Gastrocnemius medialis (tissue), 4 donors: ENCODE measurements around the gene SLC25A48.

Experiments used
- POLR2A ChIP-seq, 2 donors: fragments of 450-650 bp; IDR thresholded peaks; one replicate each; pipeline ENCODE4 v1.6.1; 2017; ENCODE audit warnings: antibody characterized with exemption in 2 of 2, mild to moderate bottlenecking in 2 of 2, moderate library complexity in 2 of 2
- TF ChIP-seq, protein P1 (sequence below), 5 experiments: fragments of 450-650 bp in 3 of 5; fragments of 200-600 bp in 2 of 5; sonication (generic) in 2 of 5; IDR thresholded peaks in 4 of 5; conservative IDR thresholded peaks in 1 of 5; 1 replicate in 4 of 5; 2 replicates in 1 of 5; pipeline ENCODE4 v1.5.1; 2016 to 2019; ENCODE audit warnings: antibody characterized with exemption in 5 of 5, mild to moderate bottlenecking in 3 of 5, moderate library complexity in 3 of 5

GRCh38 chr5:135835766-135836165, 1.3 kb downstream of the SLC25A48 start:
- no peak for TF ChIP-seq POLR2A (IDR thresholded peaks at IDR 0.05)
- TF ChIP-seq, protein P1, sequence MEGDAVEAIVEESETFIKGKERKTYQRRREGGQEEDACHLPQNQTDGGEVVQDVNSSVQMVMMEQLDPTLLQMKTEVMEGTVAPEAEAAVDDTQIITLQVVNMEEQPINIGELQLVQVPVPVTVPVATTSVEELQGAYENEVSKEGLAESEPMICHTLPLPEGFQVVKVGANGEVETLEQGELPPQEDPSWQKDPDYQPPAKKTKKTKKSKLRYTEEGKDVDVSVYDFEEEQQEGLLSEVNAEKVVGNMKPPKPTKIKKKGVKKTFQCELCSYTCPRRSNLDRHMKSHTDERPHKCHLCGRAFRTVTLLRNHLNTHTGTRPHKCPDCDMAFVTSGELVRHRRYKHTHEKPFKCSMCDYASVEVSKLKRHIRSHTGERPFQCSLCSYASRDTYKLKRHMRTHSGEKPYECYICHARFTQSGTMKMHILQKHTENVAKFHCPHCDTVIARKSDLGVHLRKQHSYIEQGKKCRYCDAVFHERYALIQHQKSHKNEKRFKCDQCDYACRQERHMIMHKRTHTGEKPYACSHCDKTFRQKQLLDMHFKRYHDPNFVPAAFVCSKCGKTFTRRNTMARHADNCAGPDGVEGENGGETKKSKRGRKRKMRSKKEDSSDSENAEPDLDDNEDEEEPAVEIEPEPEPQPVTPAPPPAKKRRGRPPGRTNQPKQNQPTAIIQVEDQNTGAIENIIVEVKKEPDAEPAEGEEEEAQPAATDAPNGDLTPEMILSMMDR (IDR thresholded peaks at IDR 0.05 in 4 of 5, conservative IDR thresholded peaks at IDR 0.05 in 1 of 5) = no peak
